GM18502 (cell line): ENCODE data around the gene SUSD6.

Experiments used
- ATAC-seq: cut with Tn5 transposase; IDR thresholded peaks from one replicate; pipeline ENCODE4 v1.9.1; 2021; ENCODE audit warnings: mild to moderate bottlenecking; ENCODE audit not compliant: unreplicated experiment, poor library complexity

The SUSD6 gene

DNA sequence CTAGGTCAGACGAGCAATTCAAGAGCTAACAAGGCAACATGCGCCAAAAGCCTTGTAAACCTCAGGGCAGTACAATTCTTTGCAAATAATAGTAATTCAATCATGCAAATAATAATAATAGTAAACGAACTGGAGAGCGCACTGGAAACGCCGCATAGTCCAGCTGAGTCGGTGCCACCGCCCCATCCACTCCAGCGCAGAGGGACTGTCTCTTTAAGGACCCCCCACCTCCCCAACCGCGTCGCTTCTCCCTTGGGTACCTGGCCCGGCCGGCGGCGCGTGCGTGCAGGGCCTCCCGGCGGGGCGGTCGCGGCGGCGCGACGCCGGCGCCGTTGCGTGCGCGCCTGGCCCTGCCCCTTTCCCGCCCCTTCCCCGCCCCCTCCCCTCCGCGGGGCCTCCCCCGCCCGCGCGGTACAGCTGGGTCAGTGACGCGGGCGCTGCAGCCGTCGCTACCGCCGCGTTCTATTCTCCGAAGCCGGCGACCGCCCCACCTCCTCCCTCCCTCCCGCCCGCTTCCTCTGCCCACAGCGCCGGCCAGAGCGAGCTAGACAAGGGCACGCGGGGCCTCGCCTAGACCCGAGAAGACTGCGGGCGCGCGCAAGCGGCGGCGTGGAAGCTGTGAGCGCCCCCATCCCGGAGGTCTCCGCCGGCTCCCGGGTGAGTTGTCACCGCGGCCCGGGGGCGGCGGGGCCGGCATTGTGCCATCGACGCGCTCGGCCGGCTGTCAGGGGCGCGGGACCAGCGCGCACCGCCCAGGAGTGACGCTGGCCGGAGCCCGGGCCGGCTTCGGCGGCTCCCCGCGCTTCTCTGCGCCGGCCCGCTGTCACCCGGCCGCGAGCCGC lies at the start of gene SUSD6:
Gene SUSD6 (plus strand): TSS at position 425 of the 842 bp plus-strand sequence. CDS start 46,997 bp downstream, outside the sequence.
- ATAC-seq: peak; percentile 59

- ATAC-seq: no peak
These were observed 49.5 kb upstream of the SUSD6 start for GRCh38 chr14:69561893-69562292.

DNA sequence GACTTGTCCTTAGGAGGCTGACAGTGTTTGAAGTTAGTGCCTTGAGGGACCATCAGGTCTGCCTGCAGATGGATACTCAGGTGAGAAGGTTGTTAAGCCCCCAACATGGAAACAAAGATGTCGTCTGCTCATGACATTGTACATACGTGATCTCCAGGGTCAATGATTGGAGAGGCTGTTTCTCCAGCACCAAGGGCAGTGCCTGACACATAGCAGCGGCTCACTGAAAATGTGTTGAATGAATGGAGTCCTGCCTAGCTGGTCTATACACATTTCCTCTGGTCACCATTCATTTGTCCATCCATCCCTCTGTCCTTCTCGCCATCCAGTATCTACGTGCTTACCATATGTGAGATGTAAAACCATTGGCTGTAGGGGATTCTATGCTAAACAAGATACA lies 43.8 kb upstream of the SUSD6 start:
- ATAC-seq: no peak

DNA sequence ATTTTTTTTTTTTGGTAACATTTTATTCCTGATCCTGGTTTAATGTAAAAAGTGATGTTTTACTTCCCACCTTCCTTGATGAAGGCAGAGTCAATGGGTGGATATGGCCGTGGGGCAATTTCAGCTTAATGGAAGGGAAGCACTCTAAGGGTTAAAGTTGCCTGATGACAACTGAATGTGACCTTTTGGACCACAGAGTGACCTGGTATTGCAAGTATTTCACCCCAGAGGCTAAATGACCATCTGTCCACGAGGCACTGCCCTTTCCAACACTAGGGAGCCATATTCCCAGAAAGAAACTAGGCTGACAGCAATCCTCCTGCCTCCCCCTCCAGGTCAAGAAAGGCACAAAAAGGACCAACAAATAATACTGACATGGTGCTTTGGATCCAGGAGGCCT lies 41.5 kb upstream of the SUSD6 start:
- ATAC-seq: no peak

- no peak for ATAC-seq
These were observed 40.5 kb upstream of the SUSD6 start for GRCh38 chr14:69570836-69571330.

GRCh38 chr14:69571449-69572029 lies 39.9 kb upstream of the SUSD6 start:
- no peak for ATAC-seq

GRCh38 chr14:69572030-69572840 lies 39.2 kb upstream of the SUSD6 start:
- ATAC-seq: no peak

DNA sequence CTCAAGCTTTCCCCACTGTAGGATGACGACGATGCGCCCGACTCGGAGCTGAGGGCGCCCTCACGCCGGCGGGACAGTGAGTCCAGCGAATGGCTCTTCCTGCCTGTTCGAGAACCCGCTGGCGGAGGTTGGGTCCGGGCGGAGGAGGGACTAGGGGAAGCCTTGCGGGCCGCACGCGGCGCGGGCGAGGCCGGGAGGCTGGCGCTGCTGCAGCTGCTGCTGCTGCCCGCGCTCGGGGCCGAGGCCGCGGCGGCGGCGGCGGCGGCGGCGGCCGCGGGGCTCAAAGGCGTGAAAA lies 38.6 kb upstream of the SUSD6 start:
- no peak for ATAC-seq

- ATAC-seq: no peak
These were observed 38.1 kb upstream of the SUSD6 start for GRCh38 chr14:69573205-69573830.

DNA sequence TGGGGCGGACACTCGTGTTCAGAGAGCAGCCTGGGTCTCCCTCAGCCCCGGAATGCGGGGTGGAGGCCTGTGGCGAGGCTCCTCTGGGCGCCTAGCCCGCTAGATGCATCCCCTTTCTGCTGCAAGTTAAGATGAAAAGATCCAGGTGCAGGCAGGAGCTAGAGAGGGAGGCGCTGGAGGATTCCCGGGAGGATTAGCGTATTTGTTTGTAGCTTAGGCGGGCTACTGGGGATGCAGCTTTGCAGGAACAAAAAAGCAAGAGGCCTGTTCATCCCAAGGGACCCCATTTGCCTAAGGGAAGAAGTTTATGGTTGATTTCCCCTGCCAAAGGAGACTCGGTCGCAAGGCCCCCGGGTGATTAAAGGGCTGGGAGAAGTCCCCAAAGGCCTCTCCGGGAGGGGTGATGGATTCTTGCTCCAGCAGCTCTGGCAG lies 37.5 kb upstream of the SUSD6 start:
- ATAC-seq: no peak

- ATAC-seq: no peak
These were observed 37.0 kb upstream of the SUSD6 start, which contains the start of gene CCDC177 for GRCh38 chr14:69574263-69574953. TSS of gene CCDC177 (minus strand) at chr14:69574871. CDS start at chr14:69573622, 1,249 bp downstream.

DNA sequence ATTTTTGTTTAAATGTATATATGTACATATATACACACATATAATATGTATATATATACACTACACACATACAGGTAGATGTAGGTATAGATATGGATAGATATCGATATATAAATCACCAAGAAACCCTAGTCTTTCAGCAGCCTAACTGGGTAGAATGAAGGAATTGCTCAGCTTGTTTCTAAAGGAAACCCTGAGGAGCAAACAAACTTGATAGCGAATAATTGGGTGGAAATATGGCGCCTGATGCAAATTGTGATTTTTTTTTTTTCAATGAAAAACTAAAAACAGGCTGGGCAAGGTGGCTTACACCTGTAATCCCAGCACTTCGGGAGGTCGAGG lies 36.5 kb upstream of the SUSD6 start:
- ATAC-seq: no peak

DNA sequence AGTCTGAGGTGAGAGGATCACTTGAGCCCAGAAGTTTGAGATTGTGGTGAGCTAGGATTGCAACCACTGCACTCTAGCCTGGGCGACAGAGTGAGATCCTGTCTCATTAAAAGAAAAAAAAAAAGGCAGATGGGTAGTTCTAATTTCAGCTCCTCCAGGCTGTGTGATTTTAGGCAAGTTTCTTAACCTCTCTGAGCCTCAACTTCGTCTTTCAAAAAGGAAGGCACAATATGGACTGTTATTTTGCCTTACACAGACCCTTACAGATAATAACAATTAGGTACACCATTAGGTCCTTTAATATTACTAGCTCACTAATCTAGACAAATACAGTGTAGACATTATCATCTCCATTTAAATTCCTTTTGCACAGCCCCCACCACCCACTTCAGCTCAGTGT lies 31.9 kb upstream of the SUSD6 start:
- ATAC-seq: no peak

DNA sequence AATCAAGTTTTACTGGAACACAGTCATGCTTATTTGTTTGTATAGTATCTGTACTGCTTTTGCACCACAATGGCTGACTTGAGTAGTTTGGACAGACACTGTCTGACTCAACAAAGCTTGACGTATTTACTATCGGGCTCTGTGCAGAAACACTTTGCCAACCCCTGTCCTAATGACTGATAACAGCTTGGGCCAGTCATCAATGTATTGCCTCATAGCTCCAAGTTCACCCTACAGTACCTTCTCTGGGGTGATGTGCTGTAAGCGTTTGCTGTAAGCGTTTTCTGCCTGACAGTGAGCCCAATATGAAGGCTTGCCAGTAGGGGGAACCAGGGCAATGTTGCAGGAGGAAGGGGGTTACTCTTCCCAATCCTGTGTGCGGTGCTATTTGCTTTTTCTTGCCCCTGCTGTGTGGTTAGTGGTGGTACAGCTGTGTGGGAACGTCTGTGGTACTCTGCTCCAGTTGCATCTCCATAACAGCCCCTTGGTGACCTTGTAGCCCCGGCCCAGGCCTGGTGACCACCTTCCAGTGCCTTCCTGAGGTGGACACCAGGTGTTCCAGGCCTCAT lies 31.3 kb upstream of the SUSD6 start:
- ATAC-seq: no peak

DNA sequence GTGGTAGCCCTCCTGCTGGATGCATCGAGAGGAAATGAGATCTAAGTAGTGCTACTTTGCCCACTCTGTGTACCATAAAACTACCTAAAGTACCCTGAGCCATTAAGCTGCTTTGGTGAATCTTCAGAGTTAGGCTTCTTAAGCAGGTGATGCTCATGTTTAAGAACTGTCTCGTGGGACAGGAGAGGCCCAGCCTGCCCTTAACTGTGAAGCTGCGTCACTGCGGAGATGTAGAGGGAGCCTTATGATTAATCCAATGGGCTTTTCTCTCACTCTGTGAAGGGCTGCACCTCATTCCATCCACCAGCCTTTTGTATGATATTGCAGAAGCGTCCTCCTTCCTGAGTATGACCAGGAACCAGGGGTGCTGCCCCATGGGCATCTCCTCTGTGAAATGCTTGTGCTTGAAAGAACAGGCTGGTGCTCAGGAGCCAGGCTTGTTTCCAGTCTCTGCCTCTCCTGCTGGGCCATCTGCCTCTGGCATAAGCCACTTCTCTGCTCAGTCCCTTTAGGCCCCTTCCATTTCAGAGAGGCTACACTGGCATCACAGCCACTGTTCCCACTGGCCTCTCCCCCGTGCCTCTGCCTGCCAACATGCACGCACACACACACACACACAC lies 30.0 kb upstream of the SUSD6 start:
- no peak for ATAC-seq

DNA sequence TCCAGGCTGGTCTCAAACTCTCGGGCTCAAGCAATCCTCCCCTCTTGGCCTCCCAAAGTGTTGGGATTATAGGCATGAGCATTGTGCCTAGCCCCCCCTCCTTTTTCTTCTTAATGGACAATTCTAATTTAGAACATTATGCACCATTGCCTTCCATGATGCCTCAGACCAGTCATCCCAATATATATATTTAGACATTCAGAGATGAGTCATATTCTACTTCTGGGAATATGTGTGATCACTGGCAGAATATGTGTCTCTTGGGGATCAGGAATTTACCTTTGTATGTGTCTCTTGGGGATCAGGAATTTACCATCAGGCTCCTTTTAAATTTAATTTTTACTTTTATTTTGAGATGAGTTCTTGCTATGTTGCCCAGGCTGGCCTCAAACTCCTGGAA lies 29.2 kb upstream of the SUSD6 start:
- ATAC-seq: no peak

DNA sequence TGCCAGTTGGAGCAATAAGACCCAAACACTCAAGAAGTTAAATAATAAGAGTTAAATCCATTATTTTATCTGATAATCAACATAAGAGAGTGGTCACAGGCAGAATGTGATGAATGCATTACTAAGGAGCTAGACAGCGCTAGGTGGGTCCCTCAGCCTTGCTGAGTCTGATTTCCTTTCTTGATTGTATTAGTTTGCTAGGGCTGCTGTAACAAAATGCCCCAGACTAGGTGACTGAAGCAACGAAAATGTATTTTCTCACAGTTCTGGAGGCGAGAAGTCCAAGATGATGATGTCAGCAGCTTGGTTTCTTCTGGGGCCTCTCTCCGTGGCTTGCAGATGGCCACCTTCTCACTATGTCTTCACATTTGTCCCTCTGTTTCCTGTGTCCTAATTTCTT lies 28.6 kb upstream of the SUSD6 start:
- no peak for ATAC-seq

DNA sequence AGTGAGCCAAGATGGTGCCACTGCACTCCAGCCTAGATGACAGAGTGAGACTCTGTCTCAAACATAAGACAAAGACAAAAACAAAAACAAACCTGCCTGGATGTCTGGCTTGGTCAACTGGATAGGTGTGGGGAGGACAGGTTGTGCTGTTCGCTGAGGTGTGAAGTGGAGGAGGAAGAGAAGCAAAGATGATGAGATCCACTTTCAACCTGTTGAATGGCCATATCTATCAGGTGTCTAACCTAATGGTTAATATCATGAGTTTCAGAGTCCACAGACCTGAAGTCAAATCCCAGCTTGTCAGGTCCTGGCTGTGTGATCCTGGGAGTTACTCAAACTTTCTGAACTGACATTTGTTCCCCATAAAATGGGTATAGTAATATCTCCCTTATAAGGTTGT lies 27.0 kb upstream of the SUSD6 start:
- no peak for ATAC-seq

DNA sequence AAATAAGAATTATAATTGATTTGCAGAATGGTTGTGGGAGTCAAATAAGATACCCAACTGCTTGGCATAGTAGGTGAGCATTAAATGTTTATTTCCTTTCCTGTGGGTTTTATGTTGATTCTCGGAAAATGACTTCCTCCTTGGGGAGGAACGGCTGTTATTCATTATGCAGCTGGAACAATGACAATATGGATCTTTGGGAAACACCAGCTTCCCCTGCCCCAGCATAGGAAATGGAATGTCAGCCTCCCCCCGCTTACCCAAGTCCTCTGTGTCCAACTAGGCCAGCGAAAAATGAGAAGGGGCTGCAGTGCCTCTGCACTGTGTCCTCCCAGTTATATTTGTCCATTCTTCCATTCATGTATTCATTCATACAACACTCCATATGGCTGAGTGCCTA lies 25.0 kb upstream of the SUSD6 start:
- ATAC-seq: no peak
